Measurements from ENCODE around the gene RBM19.

GRCh38 chr12:113981876-113982275 lies 15.8 kb upstream of the RBM19 start:
- TF ChIP-seq CTCF (IDR thresholded peaks at IDR 0.05 in 8 of 11, conservative IDR thresholded peaks at IDR 0.05 in 3 of 11) (no peak), POLR2AphosphoS5 (IDR thresholded peaks at IDR 0.05) (no peak)
